HFF-Myc (cell line): ENCODE data around the gene VIL1.

Experiments used
- DNase-seq: peaks from one replicate; pipeline ENCODE4 v3.0.0-alpha.2; 2011; ENCODE audit warnings: low read depth; ENCODE audit errors: extremely low read depth
- H3K4me3 ChIP-seq: replicated peaks from 2 replicates; pipeline ENCODE4 v1.5.1; 2011; ENCODE audit warnings: low read depth, mild to moderate bottlenecking, control low read depth, low read length
- CTCF ChIP-seq: IDR thresholded peaks from 2 replicates; pipeline ENCODE4 v1.5.1; 2012; ENCODE audit warnings: mild to moderate bottlenecking, low read depth, low read length, control low read depth; ENCODE audit errors: missing control alignments

The VIL1 gene

DNA sequence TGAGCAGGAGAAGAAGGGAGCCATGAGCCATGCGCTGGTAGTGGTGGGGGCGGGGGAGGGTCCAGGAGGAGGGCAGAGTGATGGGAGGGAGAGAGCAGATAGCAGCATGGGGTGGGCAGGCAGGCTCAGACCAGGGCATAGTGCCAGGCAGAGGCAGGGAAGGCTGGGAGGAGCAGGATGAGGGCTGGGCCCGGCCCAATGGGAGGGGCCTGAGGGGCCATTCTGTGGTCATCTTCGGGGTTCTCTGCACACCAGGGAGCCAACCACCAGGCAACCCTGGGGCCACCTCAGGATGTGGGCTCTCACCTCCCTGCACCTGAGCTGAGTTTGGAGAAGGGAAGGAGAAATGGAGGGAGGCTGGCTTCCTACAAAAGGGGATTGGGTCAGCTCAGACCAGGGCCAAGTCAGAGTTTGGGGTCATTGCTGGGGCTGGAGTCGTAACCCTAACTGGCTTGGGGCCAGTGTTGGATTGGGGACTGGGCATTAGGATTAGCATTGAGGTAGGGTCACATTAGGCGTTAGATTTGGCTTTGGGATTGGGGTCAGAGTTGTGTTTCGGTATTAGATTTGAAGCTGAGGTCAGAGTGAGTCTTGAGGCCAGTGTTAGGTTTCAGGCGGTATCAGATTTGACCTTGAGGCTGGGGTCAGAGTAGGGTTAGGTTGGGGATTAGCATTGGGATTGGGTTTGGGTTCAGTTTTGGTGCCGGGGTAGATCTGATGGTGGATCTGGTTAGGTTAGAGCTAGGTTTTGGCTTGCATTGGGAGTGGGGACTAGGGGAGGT is 11.2 kb downstream of the VIL1 start:
- no peak overlapping the region for H3K4me3 ChIP-seq
- TF ChIP-seq CTCF: no peak

GRCh38 chr2:218430721-218431120 is 11.8 kb downstream of the VIL1 start:
- TF ChIP-seq CTCF: no peak
- H3K4me3 ChIP-seq: no peak overlapping the region

More for the DNA sequence above, 11.2 kb downstream of the VIL1 start:
- DNase-seq: no peak

DNA sequence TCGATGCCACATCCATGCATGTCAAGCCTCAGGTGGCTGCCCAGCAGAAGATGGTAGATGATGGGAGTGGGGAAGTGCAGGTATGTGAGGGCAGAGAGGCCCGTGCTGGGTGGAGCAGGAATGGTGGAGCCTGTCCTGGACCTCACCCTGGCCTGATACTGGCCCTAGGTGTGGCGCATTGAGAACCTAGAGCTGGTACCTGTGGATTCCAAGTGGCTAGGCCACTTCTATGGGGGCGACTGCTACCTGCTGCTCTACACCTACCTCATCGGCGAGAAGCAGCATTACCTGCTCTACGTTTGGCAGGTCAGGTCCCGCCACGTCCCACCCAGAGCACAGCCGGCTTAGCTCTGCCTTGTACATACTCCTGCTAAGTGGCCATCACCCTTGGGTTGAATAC is 13.0 kb downstream of the VIL1 start:
- no peak for TF ChIP-seq CTCF
- DNase-seq: no peak

More at GRCh38 chr2:218430721-218431120, 11.8 kb downstream of the VIL1 start:
- DNase-seq: no peak

GRCh38 chr2:218432676-218433365 is 13.9 kb downstream of the VIL1 start:
- no peak overlapping the region for H3K4me3 ChIP-seq
- no peak for TF ChIP-seq CTCF
- no peak for DNase-seq

More for the DNA sequence above, 13.0 kb downstream of the VIL1 start:
- H3K4me3 ChIP-seq: no peak overlapping the region

- TF ChIP-seq CTCF: no peak
- DNase-seq: no peak
- no peak overlapping the region for H3K4me3 ChIP-seq
Observed at GRCh38 chr2:218434456-218434855, 15.5 kb downstream of the VIL1 start.

DNA sequence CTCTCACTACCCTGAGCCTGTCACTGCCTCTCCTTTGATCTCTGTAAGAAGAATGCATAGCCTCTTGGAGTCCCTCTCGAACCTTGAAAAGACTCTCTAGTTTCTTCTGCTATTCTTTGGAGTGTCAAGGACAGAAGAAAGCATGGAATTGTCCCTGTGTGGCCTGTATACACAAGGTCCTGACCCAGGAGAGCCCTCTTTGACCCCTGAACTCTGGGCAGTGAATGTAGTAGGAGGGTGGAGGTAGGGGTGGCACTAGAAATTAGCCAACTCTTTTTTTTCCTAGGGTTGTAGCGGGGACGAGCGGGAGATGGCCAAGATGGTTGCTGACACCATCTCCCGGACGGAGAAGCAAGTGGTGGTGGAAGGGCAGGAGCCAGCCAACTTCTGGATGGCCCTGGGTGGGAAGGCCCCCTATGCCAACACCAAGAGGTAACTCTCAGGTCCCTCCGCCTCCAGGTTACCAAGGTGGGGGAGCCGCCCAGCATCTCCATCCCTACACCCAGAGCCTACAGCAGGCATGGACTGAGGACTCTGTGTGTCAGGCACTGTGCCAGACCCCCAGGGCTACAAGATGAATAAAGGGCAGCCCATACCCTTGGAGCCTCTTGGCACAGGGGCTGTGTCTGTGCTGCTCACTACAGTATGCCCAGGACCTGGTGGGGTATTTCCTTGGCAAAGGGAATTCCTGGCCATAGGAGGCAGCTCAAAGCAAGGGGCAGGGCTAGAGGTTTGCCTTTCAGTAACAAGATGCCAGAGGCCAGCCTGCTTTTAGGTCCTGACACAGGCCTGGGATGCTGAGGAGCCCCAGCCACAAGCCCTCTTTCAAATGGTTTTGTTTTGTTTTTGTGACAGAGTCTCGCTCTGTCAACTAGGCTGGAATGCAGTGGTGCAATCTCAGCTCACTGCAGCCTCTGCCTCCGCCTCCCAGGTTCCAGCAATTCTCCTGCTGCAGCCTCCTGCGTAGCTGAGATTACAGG is 16.4 kb downstream of the VIL1 start:
- no peak for DNase-seq
- no peak for TF ChIP-seq CTCF
- no peak overlapping the region for H3K4me3 ChIP-seq
